ENCODE results near the gene TYW5.

GRCh38 chr2:199977984-199978415, 22.7 kb upstream of the TYW5 start:
- no peak for TF ChIP-seq POLR2AphosphoS5 (IDR thresholded peaks at IDR 0.05; ENCODE audit: low read depth)
- TF ChIP-seq, protein P1, sequence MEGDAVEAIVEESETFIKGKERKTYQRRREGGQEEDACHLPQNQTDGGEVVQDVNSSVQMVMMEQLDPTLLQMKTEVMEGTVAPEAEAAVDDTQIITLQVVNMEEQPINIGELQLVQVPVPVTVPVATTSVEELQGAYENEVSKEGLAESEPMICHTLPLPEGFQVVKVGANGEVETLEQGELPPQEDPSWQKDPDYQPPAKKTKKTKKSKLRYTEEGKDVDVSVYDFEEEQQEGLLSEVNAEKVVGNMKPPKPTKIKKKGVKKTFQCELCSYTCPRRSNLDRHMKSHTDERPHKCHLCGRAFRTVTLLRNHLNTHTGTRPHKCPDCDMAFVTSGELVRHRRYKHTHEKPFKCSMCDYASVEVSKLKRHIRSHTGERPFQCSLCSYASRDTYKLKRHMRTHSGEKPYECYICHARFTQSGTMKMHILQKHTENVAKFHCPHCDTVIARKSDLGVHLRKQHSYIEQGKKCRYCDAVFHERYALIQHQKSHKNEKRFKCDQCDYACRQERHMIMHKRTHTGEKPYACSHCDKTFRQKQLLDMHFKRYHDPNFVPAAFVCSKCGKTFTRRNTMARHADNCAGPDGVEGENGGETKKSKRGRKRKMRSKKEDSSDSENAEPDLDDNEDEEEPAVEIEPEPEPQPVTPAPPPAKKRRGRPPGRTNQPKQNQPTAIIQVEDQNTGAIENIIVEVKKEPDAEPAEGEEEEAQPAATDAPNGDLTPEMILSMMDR (IDR thresholded peaks at IDR 0.05; ENCODE audit: insufficient read depth, low read length) = no peak
- TF ChIP-seq GABPA (IDR thresholded peaks at IDR 0.05; ENCODE audit: low read depth) = no peak
